AG09319 (cell line): ENCODE measurements around the gene ZFAND2A.

Source experiments
- DNase-seq: peaks from one replicate; pipeline ENCODE4 v3.0.0-alpha.2; 2010; ENCODE audit warnings: low read depth; ENCODE audit errors: extremely low read depth
- CTCF ChIP-seq: IDR thresholded peaks from 2 replicates; pipeline ENCODE4 v1.5.1; 2011; ENCODE audit warnings: low read depth, mild to moderate bottlenecking, inconsistent platforms, low read length, moderate library complexity

The ZFAND2A gene

GRCh38 chr7:1103789-1104515, 56.0 kb downstream of the ZFAND2A start:
- TF ChIP-seq CTCF, result no peak
- no peak for DNase-seq

GRCh38 chr7:1103009-1103788, 56.8 kb downstream of the ZFAND2A start:
- no peak for TF ChIP-seq CTCF
- no peak for DNase-seq
